K562 (cell line): ENCODE results near the gene SENP7. TPM values are rescaled to one million over a fixed set of nuclear protein-coding genes. Genes with fewer than 3 reads are reported as not detected.

Experiments used
- ARNT ChIP-seq, 2 experiments: fragments of 450-650 bp; IDR thresholded peaks; 2 replicates each; pipeline ENCODE4 v1.6.1; 2016; ENCODE audit warnings: mild to moderate bottlenecking in 1 of 2
- ATF1 ChIP-seq, 2 experiments: fragments of 450-650 bp in 1 of 2; IDR thresholded peaks; 2 replicates each; pipeline ENCODE4 v1.6.1; 2016; ENCODE audit warnings: missing compliant biosample characterization in 1 of 2, missing genetic modification characterization in 1 of 2
- ETS2 ChIP-seq: IDR thresholded peaks from 2 replicates; pipeline ENCODE4 v1.6.1; 2016; ENCODE audit warnings: borderline replicate concordance, missing genetic modification characterization, mild to moderate bottlenecking, moderate library complexity, missing compliant biosample characterization; ENCODE audit not compliant: poor library complexity, severe bottlenecking
- NR4A1 ChIP-seq, 2 experiments: fragments of 250-450 bp in 1 of 2; fragments of 450-650 bp in 1 of 2; sonication (Bioruptor Pico) in 1 of 2; IDR thresholded peaks; 2 replicates each; pipeline versions ENCODE4 v1.4.0 to v1.6.1; 2016 to 2020; ENCODE audit warnings: mild to moderate bottlenecking in 2 of 2, missing compliant biosample characterization in 1 of 2, missing genetic modification characterization in 1 of 2, moderate library complexity in 1 of 2
- RB1 ChIP-seq: fragments of 450-650 bp; IDR thresholded peaks from 2 replicates; pipeline ENCODE4 v1.6.1; 2017; ENCODE audit warnings: low read depth, mild to moderate bottlenecking
- SETDB1 ChIP-seq: IDR thresholded peaks from one replicate; pipeline ENCODE4 v1.6.1; 2012; ENCODE audit warnings: low read length, control low read depth, inconsistent platforms
- SMARCB1 ChIP-seq: IDR thresholded peaks from 2 replicates; pipeline ENCODE4 v1.6.1; 2011; ENCODE audit warnings: improper control_type of control experiment, low read depth; ENCODE audit not compliant: insufficient read length
- TARDBP ChIP-seq: fragments of 450-650 bp; IDR thresholded peaks from 2 replicates; pipeline ENCODE4 v1.6.1; 2016
- TFAM ChIP-seq: fragments of 250-450 bp; sonication (Bioruptor Pico); conservative IDR thresholded peaks from 2 replicates; pipeline ENCODE4 v1.5.0; 2021; ENCODE audit warnings: mild to moderate bottlenecking, moderate library complexity
- ZNF232 ChIP-seq: sonication (generic); formaldehyde crosslinking; IDR thresholded peaks from 2 replicates; pipeline ENCODE4 v1.8.0; 2022; ENCODE audit warnings: mild to moderate bottlenecking, missing genetic modification reagents
- ZNF274 ChIP-seq: IDR thresholded peaks from 2 replicates; pipeline ENCODE4 v1.6.1; 2011; ENCODE audit warnings: low read depth, mild to moderate bottlenecking, low read length, moderate library complexity, borderline replicate concordance
- ZNF445 ChIP-seq: fragments of 250-450 bp; sonication (Bioruptor Pico); IDR thresholded peaks from 2 replicates; pipeline ENCODE4 v1.4.0; 2020; ENCODE audit warnings: low read depth, mild to moderate bottlenecking, moderate library complexity
- polyA plus RNA-seq, 8 experiments: library from polyadenylated mRNA; depleted of rRNA in 4 of 8; stranded (reverse) in 5 of 8; unstranded in 3 of 8; fragments of >200 nt; fragmentation: Nextera tagmentation in 2 of 8; fragmentation: Illumina TruSeq in 1 of 8; extraction: Ambion mirVana in 2 of 8; extraction: Trizol in 1 of 8; gene quantifications; 2 replicates each; pipeline versions ENCODE4 v1.2.1 to v1.2.3, GENCODE V29; 2011 to 2014; ENCODE audit warnings: inconsistent platforms in 1 of 8, missing spikeins in 1 of 8
- total RNA-seq, 7 experiments: library from RNA; depleted of rRNA in 6 of 7; stranded (reverse); fragments of >200 nt in 6 of 7; fragmentation: Illumina TruSeq in 2 of 7; extraction: Trizol in 2 of 7; gene quantifications; 2 replicates each; pipeline versions ENCODE4 v1.2.1 to v1.2.3, GENCODE V29; 2011 to 2021; ENCODE audit warnings: low replicate concordance in 1 of 7
- TF ChIP-seq, protein P1 (sequence below), 2 experiments: fragments of 450-650 bp; formaldehyde crosslinking in 1 of 2; IDR thresholded peaks; 2 replicates each; pipeline versions ENCODE4 v1.4.0 to v1.6.1; 2014 to 2020; ENCODE audit warnings: mild to moderate bottlenecking in 2 of 2, borderline replicate concordance in 1 of 2, low read depth in 1 of 2
- TF ChIP-seq, protein P2 (sequence below): fragments of 150-350 bp; IDR thresholded peaks from 2 replicates; pipeline ENCODE4 v1.6.1; 2014; ENCODE audit warnings: low read depth, mild to moderate bottlenecking, low read length, borderline replicate concordance

The SENP7 gene
- total and polyA plus RNA-seq, 9 of the 15 experiments (the other 6 are each of a cell fraction or from before 2014, with no cell fraction given), result 4.1 to 21.9 (median 10.7) TPM

DNA sequence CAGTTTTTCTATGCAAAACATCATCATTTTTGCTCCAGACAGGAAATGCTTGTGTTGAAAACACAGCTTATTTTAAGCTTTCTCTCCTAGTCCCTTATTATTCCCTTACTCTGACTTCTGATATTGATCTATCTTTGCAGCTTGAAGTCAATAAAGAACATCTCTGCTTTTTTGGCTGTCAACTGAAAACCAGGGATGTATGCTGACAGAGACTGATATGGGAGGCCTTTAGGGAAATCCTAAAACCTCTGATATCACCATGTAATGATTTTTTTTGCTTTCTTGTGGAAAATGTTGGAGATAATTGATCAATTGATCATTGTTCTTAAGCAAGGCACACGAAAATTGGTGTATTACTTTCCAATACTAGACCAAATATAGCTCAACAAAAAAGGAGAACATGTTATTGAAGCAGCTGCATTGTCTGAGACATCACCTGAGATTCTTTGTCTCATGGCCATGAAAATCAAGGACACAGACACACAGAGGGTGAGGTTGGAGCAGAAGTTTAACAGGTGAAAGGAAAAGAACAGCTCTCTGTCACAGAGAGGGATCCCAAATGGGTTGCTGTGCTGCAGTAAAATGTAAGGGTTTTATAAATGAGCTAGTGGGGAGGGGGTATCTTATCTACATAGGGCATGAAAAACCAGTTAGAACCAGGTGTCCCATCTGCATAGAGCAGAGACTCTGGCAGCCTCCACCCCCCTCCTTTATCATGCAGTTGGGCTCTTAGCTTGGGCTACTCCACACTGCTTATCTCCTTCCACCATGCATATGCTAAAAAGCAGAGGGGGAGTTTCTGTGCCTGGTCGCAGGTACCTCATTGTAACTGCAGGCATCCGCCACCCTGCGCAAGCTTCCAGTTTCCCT is 17.0 kb upstream of the SENP7 start (continued):
- no peak for TF ChIP-seq SETDB1
- no peak for TF ChIP-seq ETS2 (tag)
- TF ChIP-seq, protein P1, sequence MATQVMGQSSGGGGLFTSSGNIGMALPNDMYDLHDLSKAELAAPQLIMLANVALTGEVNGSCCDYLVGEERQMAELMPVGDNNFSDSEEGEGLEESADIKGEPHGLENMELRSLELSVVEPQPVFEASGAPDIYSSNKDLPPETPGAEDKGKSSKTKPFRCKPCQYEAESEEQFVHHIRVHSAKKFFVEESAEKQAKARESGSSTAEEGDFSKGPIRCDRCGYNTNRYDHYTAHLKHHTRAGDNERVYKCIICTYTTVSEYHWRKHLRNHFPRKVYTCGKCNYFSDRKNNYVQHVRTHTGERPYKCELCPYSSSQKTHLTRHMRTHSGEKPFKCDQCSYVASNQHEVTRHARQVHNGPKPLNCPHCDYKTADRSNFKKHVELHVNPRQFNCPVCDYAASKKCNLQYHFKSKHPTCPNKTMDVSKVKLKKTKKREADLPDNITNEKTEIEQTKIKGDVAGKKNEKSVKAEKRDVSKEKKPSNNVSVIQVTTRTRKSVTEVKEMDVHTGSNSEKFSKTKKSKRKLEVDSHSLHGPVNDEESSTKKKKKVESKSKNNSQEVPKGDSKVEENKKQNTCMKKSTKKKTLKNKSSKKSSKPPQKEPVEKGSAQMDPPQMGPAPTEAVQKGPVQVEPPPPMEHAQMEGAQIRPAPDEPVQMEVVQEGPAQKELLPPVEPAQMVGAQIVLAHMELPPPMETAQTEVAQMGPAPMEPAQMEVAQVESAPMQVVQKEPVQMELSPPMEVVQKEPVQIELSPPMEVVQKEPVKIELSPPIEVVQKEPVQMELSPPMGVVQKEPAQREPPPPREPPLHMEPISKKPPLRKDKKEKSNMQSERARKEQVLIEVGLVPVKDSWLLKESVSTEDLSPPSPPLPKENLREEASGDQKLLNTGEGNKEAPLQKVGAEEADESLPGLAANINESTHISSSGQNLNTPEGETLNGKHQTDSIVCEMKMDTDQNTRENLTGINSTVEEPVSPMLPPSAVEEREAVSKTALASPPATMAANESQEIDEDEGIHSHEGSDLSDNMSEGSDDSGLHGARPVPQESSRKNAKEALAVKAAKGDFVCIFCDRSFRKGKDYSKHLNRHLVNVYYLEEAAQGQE (IDR thresholded peaks at IDR 0.05; ENCODE audit: borderline replicate concordance), result peak; percentile 98
- TF ChIP-seq, protein P1 (CRISPR knock-in tag; IDR thresholded peaks at IDR 0.05; ENCODE audit: low read depth), result no peak
- TF ChIP-seq SMARCB1, result no peak
- TF ChIP-seq ZNF274, result peak; percentile 85
- TF ChIP-seq ATF1 (CRISPR knock-in tag; IDR thresholded peaks at IDR 0.05), result no peak
- peak; percentile 51 for TF ChIP-seq ATF1 (tag; IDR thresholded peaks at IDR 0.05)
- 0 out of 2 replicates have a peak, but pooled peaks have one; percentile 35 for TF ChIP-seq ZNF445 (CRISPR knock-in tag)
- peak; percentile 38; the same call in 1 of the 2 replicates for TF ChIP-seq RB1
- TF ChIP-seq TFAM (CRISPR knock-in tag), result no peak
- TF ChIP-seq NR4A1 (CRISPR knock-in tag; IDR thresholded peaks at IDR 0.05), result no peak
- peak; percentile 80 for TF ChIP-seq NR4A1 (tag; IDR thresholded peaks at IDR 0.05)
- TF ChIP-seq, protein P2, sequence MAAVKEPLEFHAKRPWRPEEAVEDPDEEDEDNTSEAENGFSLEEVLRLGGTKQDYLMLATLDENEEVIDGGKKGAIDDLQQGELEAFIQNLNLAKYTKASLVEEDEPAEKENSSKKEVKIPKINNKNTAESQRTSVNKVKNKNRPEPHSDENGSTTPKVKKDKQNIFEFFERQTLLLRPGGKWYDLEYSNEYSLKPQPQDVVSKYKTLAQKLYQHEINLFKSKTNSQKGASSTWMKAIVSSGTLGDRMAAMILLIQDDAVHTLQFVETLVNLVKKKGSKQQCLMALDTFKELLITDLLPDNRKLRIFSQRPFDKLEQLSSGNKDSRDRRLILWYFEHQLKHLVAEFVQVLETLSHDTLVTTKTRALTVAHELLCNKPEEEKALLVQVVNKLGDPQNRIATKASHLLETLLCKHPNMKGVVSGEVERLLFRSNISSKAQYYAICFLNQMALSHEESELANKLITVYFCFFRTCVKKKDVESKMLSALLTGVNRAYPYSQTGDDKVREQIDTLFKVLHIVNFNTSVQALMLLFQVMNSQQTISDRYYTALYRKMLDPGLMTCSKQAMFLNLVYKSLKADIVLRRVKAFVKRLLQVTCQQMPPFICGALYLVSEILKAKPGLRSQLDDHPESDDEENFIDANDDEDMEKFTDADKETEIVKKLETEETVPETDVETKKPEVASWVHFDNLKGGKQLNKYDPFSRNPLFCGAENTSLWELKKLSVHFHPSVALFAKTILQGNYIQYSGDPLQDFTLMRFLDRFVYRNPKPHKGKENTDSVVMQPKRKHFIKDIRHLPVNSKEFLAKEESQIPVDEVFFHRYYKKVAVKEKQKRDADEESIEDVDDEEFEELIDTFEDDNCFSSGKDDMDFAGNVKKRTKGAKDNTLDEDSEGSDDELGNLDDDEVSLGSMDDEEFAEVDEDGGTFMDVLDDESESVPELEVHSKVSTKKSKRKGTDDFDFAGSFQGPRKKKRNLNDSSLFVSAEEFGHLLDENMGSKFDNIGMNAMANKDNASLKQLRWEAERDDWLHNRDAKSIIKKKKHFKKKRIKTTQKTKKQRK, result no peak
- TF ChIP-seq TARDBP, result peak; percentile 72; the same call in 1 of the 2 replicates
- peak; percentile 56; the same call in 1 of the 2 replicates for TF ChIP-seq ZNF232 (CRISPR knock-in tag)
- peak; percentile 77; a peak in 1 of 4 replicates for TF ChIP-seq ARNT (IDR thresholded peaks at IDR 0.05)
